ENCODE measurements around the gene AUP1. TPM values are rescaled to one million over a fixed set of nuclear protein-coding genes. Genes with fewer than 3 reads are reported as not detected.

The AUP1 gene
- total RNA-seq, 5 donors from 2014 or later (not counting 1 experiment from before 2014, with no cell fraction given), result 144 to 167 (median 149) TPM

DNA sequence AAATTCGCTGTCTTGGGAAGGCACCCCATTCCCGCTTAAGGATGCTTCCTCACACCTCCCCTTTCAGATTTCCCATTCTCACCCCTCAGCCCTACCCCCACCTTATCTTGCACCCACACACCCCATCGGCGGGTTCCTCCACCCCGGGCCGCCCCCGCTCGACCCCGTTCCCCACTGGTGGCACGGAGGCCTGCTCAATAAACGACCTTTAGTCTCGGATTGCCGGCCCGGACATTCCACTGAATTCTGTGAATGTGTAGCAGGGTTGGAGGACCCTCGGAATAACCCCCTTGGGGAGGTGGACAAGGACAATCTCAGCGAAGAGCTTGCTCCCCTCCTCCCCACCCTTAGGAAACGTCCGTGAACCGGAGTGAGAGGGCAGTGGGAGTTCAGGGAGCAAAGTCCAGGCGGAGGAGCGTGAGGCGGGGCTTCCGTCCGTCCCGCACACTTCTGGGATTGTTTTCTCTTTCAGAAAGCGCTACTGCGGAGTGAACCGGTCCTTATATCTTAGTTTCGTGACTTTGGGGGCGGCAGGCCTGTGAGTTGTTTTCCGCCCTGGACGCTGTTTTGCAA, 27.3 kb downstream of the AUP1 start:
- 19% methylated on average over 16 of the region's 32 CpGs for WGBS (ENCODE audit: insufficient coverage)
- no peaks in the 10 kb centered on the region for H3K9me3 Mint-ChIP-seq

DNA sequence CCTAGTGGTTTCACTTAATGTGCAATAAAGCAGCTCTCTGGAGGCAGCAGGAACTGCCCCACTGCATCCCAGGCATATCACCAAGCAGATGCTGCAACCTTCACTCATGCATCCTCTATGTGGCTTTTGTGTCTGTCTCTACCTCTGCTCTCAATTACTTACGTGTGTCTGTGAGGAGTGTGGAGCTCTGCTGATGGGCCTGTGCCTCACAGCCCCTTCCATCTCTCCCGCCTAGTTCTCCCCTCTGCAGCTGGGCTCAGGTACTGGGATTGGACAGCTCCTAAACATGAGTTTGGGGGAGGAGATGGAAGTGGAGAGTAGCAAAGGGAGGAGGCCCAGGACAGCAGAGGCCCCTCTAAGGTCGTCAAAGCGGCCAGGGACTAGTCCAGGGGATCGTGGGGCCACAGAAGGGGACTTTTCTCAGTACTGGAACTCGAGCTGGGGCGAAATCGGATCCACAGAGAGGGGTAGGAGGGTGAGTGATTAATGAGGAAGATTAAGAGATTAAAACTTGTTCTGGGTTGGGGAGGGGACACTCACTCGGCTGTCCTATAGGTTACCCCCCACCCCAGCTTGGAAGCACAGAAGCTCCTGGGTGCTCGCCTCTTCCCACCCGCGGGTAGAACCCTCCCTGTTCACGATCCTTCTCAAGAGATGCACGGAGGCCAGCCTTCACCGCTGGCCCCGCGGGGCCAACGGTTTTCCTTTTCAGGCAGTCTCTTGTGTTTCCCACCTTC, 28.0 kb downstream of the AUP1 start:
- Mint-ChIP-seq H3K36me3 (peaks cover 22% of the 10 kb centered on the region), H3K27ac (no peak overlapping the region), H3K9me3 (no peaks in the 10 kb centered on the region), H3K27me3 (peaks cover 54 to 78% of the 10 kb centered on the region in 2 donors), H3K4me3 (peak overlapping the region; percentile 67 to 70 (median 68)), H3K4me1 (peaks cover 43 to 68% (median 57%) of the 10 kb centered on the region in 3 donors)
- POLR2A ChIA-PET, result no interaction called here
- Histone ChIP-seq H3K27me3 (replicated peaks in 1 of 2; ENCODE audit: control insufficient read depth in 2 of 2, extremely low read depth in 1 of 2, insufficient read depth in 2 of 2, low read length in 1 of 2) (peaks cover 23 to 89% of the 10 kb centered on the region in 2 experiments), H3K27ac (ENCODE audit: low read length) (no peak overlapping the region), H3K4me3 (ENCODE audit: control insufficient read depth in 1 of 2, extremely low read depth in 1 of 2, low read length in 1 of 2) (no peak overlapping the region), H3K9me3 (no peaks in the 10 kb centered on the region), H3K36me3 (ENCODE audit: control insufficient read depth in 2 of 2, extremely low read depth in 1 of 2, insufficient read depth in 1 of 2, low read length in 1 of 2) (peaks cover 9 to 15% of the 10 kb centered on the region in 2 donors), H3K4me1 (ENCODE audit: control insufficient read depth in 1 of 2, extremely low read depth in 1 of 2, insufficient read depth in 2 of 2, low read length in 2 of 2) (peaks cover 9 to 66% of the 10 kb centered on the region in 2 experiments)
- 87% methylated on average over 12 of the region's 18 CpGs for WGBS (ENCODE audit: insufficient coverage)
- DNase-seq (no peak), ATAC-seq (replicated peaks in 1 of 4) (no peak)
- CTCF ChIA-PET, result interaction anchor here in 1 of 2 donors (0.5 kb wide), 2 partner anchors 100 to 752 kb away, joined by 4 to 5 read pairs; no protein-coding TSS in a partner anchor

More for the DNA sequence above, 27.3 kb downstream of the AUP1 start:
- H3K36me3 Mint-ChIP-seq, result peaks cover 26% of the 10 kb centered on the region
- Histone ChIP-seq H3K9me3 (no peaks in the 10 kb centered on the region), H3K4me1 (ENCODE audit: control insufficient read depth in 1 of 2, extremely low read depth in 1 of 2, insufficient read depth in 2 of 2, low read length in 2 of 2) (peaks cover 11 to 72% of the 10 kb centered on the region in 2 experiments), H3K27me3 (replicated peaks in 1 of 2; ENCODE audit: control insufficient read depth in 2 of 2, extremely low read depth in 1 of 2, insufficient read depth in 2 of 2, low read length in 1 of 2) (peaks cover 21 to 94% of the 10 kb centered on the region in 2 experiments), H3K4me3 (ENCODE audit: control insufficient read depth in 1 of 2, extremely low read depth in 1 of 2, low read length in 1 of 2) (peak overlapping the region; percentile 45 to 67), H3K36me3 (ENCODE audit: control insufficient read depth in 2 of 2, extremely low read depth in 1 of 2, insufficient read depth in 1 of 2, low read length in 1 of 2) (peaks cover 9 to 15% of the 10 kb centered on the region in 2 donors), H3K27ac (ENCODE audit: low read length) (no peak overlapping the region)
- peaks cover 50 to 75% (median 64%) of the 10 kb centered on the region in 3 donors for H3K4me1 Mint-ChIP-seq
- ChIA-PET POLR2A (no interaction called here), CTCF (interaction anchor here in 1 of 2 donors (0.5 kb wide), 1 partner anchor 753 kb away, joined by 5 read pairs; no protein-coding TSS in a partner anchor)
- H3K4me3 Mint-ChIP-seq, result peak overlapping the region; percentile 67 to 70 (median 68)
- H3K27me3 Mint-ChIP-seq, result peaks cover 55 to 78% of the 10 kb centered on the region in 2 donors
- H3K27ac Mint-ChIP-seq, result peak overlapping the region; percentile 16 to 60
- DNase-seq (no peak), ATAC-seq (replicated peaks in 1 of 4) (no peak)

DNA sequence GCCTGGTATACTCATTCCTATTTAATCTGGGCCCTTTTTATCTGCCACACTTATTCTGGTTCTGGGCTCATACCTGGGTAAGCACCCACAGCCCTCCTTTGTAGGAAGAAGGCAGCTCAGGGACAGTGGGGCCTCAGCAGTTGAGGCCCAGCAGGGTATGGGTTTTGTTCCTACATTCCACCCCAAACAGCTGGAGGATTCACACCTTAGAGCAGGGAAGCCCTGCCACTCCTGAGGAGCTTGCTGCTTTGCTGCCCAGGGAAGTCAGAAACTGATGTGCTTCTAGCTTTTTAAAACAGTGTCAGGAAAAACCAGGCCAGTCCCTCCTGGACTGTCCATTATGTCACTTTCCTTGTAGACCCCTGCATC, 28.9 kb downstream of the AUP1 start:
- Mint-ChIP-seq H3K27ac (no peak overlapping the region), H3K4me1 (peaks cover 41 to 63% (median 53%) of the 10 kb centered on the region in 3 donors)
- peaks cover 23 to 81% of the 10 kb centered on the region in 2 experiments for H3K27me3 ChIP-seq (replicated peaks in 1 of 2; ENCODE audit: control insufficient read depth in 2 of 2, extremely low read depth in 1 of 2, insufficient read depth in 2 of 2, low read length in 1 of 2)

DNA sequence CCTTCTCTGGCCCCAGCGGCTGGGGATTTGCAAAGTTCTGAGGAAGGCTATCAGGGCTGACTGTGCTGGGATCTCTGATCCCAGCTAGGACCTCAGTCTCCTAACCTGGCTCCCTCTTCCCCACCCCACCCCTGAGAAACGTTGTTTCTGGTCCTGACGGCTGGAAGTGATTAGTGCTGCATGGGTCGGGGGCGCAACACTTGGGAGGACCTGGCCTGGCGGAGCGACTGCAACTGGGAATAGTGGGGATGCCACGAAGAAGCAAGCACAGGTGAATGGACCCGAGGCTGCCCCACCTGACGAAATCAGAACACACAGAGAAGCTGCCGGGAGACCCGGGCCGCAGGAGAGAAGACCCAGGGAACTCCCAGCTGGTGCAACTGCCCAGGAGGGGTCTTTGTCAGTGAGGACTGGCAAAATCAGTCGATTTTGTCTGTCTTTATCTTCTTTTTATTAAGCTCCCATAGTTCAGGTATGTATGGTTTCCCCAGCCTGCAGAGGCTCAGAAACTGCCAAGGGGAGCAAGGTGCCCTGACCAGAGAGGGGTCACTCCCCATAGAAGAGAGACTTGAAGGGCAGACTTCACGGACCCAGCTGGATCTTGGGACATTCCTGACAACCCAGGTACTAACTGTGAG, 29.4 kb downstream of the AUP1 start:
- H3K27me3 ChIP-seq (replicated peaks in 1 of 2; ENCODE audit: control insufficient read depth in 2 of 2, extremely low read depth in 1 of 2, insufficient read depth in 2 of 2, low read length in 1 of 2), result peaks cover 23 to 76% of the 10 kb centered on the region in 2 experiments
- POLR2A ChIA-PET, result no interaction called here

More for the DNA sequence above, 28.9 kb downstream of the AUP1 start:
- H3K4me3 ChIP-seq (ENCODE audit: control insufficient read depth in 1 of 2, extremely low read depth in 1 of 2, low read length in 1 of 2), result no peak overlapping the region
- peak overlapping the region in 1 of 3 donors; percentile 82 for H3K4me3 Mint-ChIP-seq
- DNase-seq, result no peak
- no peak for ATAC-seq (replicated peaks in 1 of 4)
- peaks cover 5 to 10% of the 10 kb centered on the region in 2 donors for H3K36me3 ChIP-seq (ENCODE audit: control insufficient read depth in 2 of 2, extremely low read depth in 1 of 2, insufficient read depth in 1 of 2, low read length in 1 of 2)
- no peak overlapping the region for H3K27ac ChIP-seq (ENCODE audit: low read length)
- H3K9me3 Mint-ChIP-seq, result no peaks in the 10 kb centered on the region
- peaks cover 53 to 75% of the 10 kb centered on the region in 2 donors for H3K27me3 Mint-ChIP-seq
- ChIA-PET POLR2A (no interaction called here), CTCF (interaction anchor here (1.0 to 1.4 kb wide), 2 partner anchors 87 to 672 kb away, joined by 3 read pairs; no protein-coding TSS in a partner anchor)
- no peaks in the 10 kb centered on the region for H3K9me3 ChIP-seq
- H3K4me1 ChIP-seq (ENCODE audit: control insufficient read depth in 1 of 2, extremely low read depth in 1 of 2, insufficient read depth in 2 of 2, low read length in 2 of 2), result peaks cover 7 to 57% of the 10 kb centered on the region in 2 experiments
- peaks cover 17% of the 10 kb centered on the region for H3K36me3 Mint-ChIP-seq

GRCh38 chr2:74499267-74499939, 30.1 kb downstream of the AUP1 start, which contains the start of gene LBX2:
Gene LBX2, minus strand, starts transcription at chr2:74499603. Its CDS starts 66 bp downstream, at chr2:74499537.
- Mint-ChIP-seq H3K36me3 (peaks cover 5% of the 10 kb centered on the region), H3K4me3 (peak within 1 kb of the TSS; percentile 76 to 82 (median 81))

More for the DNA sequence above, 29.4 kb downstream of the AUP1 start:
- H3K4me1 ChIP-seq (ENCODE audit: control insufficient read depth in 1 of 2, extremely low read depth in 1 of 2, insufficient read depth in 2 of 2, low read length in 2 of 2), result peaks cover 6 to 54% of the 10 kb centered on the region in 2 experiments
- H3K27ac ChIP-seq (ENCODE audit: low read length), result no peak overlapping the region
- WGBS (ENCODE audit: insufficient coverage), result 63% methylated on average over 10 of the region's 15 CpGs
- no peak overlapping the region for H3K4me3 ChIP-seq (ENCODE audit: control insufficient read depth in 1 of 2, extremely low read depth in 1 of 2, low read length in 1 of 2)
- Mint-ChIP-seq H3K9me3 (no peaks in the 10 kb centered on the region), H3K4me1 (peaks cover 37 to 58% (median 51%) of the 10 kb centered on the region in 3 donors), H3K27me3 (peaks cover 51 to 70% of the 10 kb centered on the region in 2 donors), H3K4me3 (peak overlapping the region in 2 of 3 donors; percentile 13 to 82), H3K27ac (no peak overlapping the region), H3K36me3 (peaks cover 12% of the 10 kb centered on the region)
- no peak for DNase-seq
- no peak for ATAC-seq (replicated peaks in 1 of 4)
- CTCF ChIA-PET, result interaction anchor here (1.0 to 1.4 kb wide), 2 partner anchors 87 to 672 kb away, joined by 3 read pairs; no protein-coding TSS in a partner anchor
- peaks cover under 1 to 5% of the 10 kb centered on the region in 2 donors for H3K36me3 ChIP-seq (ENCODE audit: control insufficient read depth in 2 of 2, extremely low read depth in 1 of 2, insufficient read depth in 1 of 2, low read length in 1 of 2)
- no peaks in the 10 kb centered on the region for H3K9me3 ChIP-seq

More at GRCh38 chr2:74499267-74499939, 30.1 kb downstream of the AUP1 start, which contains the start of gene LBX2:
- H3K27me3 ChIP-seq (replicated peaks in 1 of 2; ENCODE audit: control insufficient read depth in 2 of 2, extremely low read depth in 1 of 2, insufficient read depth in 2 of 2, low read length in 1 of 2), result peaks cover 23 to 71% of the 10 kb centered on the region in 2 experiments
- H3K36me3 ChIP-seq (ENCODE audit: control insufficient read depth in 2 of 2, extremely low read depth in 1 of 2, insufficient read depth in 1 of 2, low read length in 1 of 2), result no peaks in the 10 kb centered on the region
- POLR2A ChIA-PET, result interaction anchor here in 1 of 2 donors (0.6 kb wide), 1 partner anchor 25 kb away, joined by 3 read pairs; no protein-coding TSS in a partner anchor
- peaks cover 44 to 63% of the 10 kb centered on the region in 2 donors for H3K27me3 Mint-ChIP-seq
- H3K9me3 Mint-ChIP-seq, result no peaks in the 10 kb centered on the region
- H3K4me1 ChIP-seq (ENCODE audit: control insufficient read depth in 1 of 2, extremely low read depth in 1 of 2, insufficient read depth in 2 of 2, low read length in 2 of 2), result peaks cover 6 to 54% of the 10 kb centered on the region in 2 experiments
- WGBS (ENCODE audit: insufficient coverage), result 12% methylated on average over 56 of the region's 65 CpGs
- H3K9me3 ChIP-seq, result no peaks in the 10 kb centered on the region
- peak in 2 of 4 experiments; percentile 22 to 40 for ATAC-seq (replicated peaks in 1 of 4)
- peak within 1 kb of the TSS in 1 of 2 donors; percentile 52 for H3K27ac Mint-ChIP-seq
- peak in 2 of 35 experiments; percentile 22 to 38 for DNase-seq
- CTCF ChIA-PET, result interaction anchor here (1.0 to 1.4 kb wide), 2 partner anchors 88 to 671 kb away, joined by 3 read pairs; no protein-coding TSS in a partner anchor
- peak within 1 kb of the TSS; percentile 48 to 61 for H3K4me3 ChIP-seq (ENCODE audit: control insufficient read depth in 1 of 2, extremely low read depth in 1 of 2, low read length in 1 of 2)
- H3K4me1 Mint-ChIP-seq, result peaks cover 31 to 51% (median 46%) of the 10 kb centered on the region in 3 donors
- H3K27ac ChIP-seq (ENCODE audit: low read length), result no peak within 1 kb of the TSS
